GM12892 (cell line): ENCODE results near the gene BNIP5.
"Not testable (repeated sequence)": the region's sequence is repeated elsewhere in the genome, so short reads cannot be mapped to it uniquely, and the experiment has no call there.

Experiments used
- DNase-seq: peaks from one replicate; pipeline ENCODE4 v3.0.0; 2011; ENCODE audit not compliant: insufficient read length
- FAIRE-seq: peaks from 2 replicates; lab custom pipeline; 2011; peaks lifted over from hg19 to GRCh38; lab: Jason Lieb, UNC
- POLR2A ChIP-seq: IDR thresholded peaks from 2 replicates; pipeline ENCODE4 v1.6.1; 2011; ENCODE audit warnings: low read depth, low read length, control low read depth
- POLR2AphosphoS5 ChIP-seq: IDR thresholded peaks from 2 replicates; pipeline ENCODE4 v1.6.1; 2011; ENCODE audit warnings: low read depth, low read length, control low read depth
- TAF1 ChIP-seq: IDR thresholded peaks from 2 replicates; pipeline ENCODE4 v1.6.1; 2011; ENCODE audit warnings: low read depth, mild to moderate bottlenecking, control low read depth, low read length, borderline replicate concordance

The BNIP5 gene

DNA sequence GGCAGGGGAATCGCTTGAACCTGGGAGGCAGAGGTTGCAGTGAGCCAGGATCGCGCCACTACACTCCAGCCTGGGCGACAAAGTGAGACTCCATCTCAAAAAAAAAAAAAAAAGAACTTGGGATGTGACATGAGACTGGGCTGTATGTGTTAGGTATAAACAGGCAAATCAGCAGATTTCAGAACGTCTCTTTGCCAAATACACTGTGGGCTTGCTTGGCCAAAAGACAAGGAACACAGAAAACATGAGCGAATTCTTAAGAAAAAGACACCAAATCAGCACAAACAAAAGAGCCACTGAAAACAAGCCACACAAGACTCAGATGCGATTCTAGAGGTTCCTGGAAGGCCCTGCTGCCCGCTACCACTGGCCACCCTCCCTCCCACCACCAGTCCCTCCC, 38.3 kb upstream of the BNIP5 start:
- no peak for FAIRE-seq
- TF ChIP-seq POLR2A: no peak
- no peak for TF ChIP-seq TAF1
- TF ChIP-seq POLR2AphosphoS5: no peak
- DNase-seq: no peak

GRCh38 chr6:36374194-36374593, 37.5 kb upstream of the BNIP5 start:
- DNase-seq: no peak
- FAIRE-seq: no peak
- TF ChIP-seq TAF1: no peak
- TF ChIP-seq POLR2A: no peak
- no peak for TF ChIP-seq POLR2AphosphoS5

- FAIRE-seq: no peak
- TF ChIP-seq POLR2A (no peak), TAF1 (no peak)
- no peak for DNase-seq
These were observed 36.8 kb upstream of the BNIP5 start for GRCh38 chr6:36373368-36374019.

DNA sequence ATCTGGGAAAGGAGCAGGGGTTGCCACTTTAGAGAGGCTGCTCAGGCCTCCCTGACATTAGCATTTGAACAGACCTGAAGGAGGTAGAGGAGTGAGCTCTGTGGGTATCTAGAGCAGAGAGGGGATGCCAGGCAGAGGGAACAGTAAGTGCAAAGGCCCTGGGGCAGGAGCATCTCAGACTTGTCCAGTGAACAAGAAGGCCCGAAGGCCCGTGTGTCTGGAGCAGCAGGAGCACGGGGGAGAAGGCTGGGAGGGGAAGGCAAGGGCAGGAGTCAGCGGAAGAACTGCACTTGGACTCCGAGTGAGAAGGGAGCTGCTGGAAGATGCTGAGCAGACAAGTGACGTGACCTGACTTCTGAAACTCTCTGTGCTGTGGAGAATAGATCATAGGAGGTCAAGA, 35.4 kb upstream of the BNIP5 start:
- no peak for FAIRE-seq
- TF ChIP-seq POLR2AphosphoS5: no peak
- no peak for TF ChIP-seq TAF1
- TF ChIP-seq POLR2A: no peak
- no peak for DNase-seq

DNA sequence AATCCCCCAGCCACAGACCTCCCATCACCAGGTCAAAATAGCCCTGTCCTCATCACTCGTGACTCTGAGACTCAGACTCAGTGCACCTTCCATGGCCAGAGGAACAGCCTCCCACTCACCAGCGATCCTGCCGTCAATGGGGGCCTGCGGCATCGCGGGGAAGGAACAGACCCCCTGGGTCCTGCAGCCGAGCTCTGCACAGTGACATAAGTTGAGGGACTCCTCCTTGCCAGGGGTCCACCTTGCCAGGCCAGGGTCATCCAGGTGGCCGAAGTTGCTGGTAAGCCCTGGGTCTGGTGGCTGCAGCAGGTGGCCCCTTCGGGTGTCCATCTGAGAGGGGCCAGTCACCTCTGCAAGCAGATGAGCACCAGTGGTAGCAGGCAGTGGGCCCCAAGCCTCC, 34.5 kb upstream of the BNIP5 start:
- DNase-seq (no peak), FAIRE-seq (no peak)
- no peak for TF ChIP-seq POLR2A
- TF ChIP-seq TAF1: no peak
- no peak for TF ChIP-seq POLR2AphosphoS5

GRCh38 chr6:36370638-36371037, 34.0 kb upstream of the BNIP5 start:
- FAIRE-seq (no peak), DNase-seq (no peak)
- TF ChIP-seq POLR2AphosphoS5: no peak
- TF ChIP-seq TAF1: no peak
- no peak for TF ChIP-seq POLR2A

DNA sequence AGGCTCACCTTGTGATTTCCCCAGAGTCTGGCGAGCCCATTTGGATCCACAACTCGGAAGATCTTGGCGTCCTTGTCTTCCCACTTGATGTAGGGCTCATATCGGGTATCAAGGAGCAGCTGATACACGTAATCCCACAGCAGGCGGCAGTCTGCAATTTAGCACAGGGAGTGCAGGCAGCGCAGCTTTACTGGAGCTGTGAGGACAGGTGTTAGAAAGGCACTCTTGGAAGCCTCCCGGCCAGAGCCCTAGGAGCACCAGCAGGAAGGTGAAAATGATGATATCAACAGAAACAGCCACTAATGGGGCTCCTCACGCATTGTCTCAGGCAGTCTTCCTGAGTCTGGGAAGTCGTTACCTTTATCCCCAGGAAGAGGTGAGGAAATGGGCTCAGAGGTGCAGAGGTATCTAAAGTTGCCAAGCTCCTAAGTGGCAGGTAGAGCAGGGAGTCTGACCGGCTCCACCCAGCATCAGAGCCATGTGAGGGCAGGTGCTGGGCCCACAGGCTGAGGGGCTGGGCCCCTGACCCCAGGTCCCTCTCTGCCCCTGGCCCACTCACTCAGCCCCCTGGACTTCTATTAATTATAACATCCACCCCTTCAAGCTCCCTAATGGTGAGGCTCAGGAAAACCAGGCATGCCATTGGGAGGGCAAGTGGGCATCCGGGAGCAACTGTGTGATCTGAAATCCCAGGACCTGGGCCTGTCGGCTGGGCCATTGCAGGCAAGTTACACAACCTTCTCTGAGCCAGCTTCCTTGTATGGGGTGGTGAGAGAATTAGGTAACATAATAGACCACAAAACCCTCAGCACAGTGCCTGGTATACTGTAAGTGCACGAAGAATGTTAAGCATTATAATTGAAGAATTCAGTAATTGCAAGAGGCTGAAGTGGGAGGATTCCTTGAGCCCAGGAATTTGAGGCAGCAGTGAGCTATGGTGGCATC, 32.5 kb upstream of the BNIP5 start:
- no peak for DNase-seq
- FAIRE-seq: no peak
- TF ChIP-seq TAF1: no peak
- no peak for TF ChIP-seq POLR2AphosphoS5
- no peak for TF ChIP-seq POLR2A

GRCh38 chr6:36368421-36368820, 31.7 kb upstream of the BNIP5 start:
- DNase-seq: no peak
- FAIRE-seq: no peak
- TF ChIP-seq POLR2AphosphoS5 (no peak), TAF1 (no peak)

GRCh38 chr6:36367743-36368142, 31.1 kb upstream of the BNIP5 start:
- DNase-seq (no peak), FAIRE-seq (no peak)

GRCh38 chr6:36364669-36365479, 28.2 kb upstream of the BNIP5 start:
- no peak for TF ChIP-seq POLR2AphosphoS5
- TF ChIP-seq POLR2A: 0 out of 2 replicates have a peak, but pooled peaks have one; percentile 32
- FAIRE-seq (peak; percentile 65), DNase-seq (peak; percentile 55)

More at GRCh38 chr6:36367743-36368142, 31.1 kb upstream of the BNIP5 start:
- TF ChIP-seq TAF1 (no peak), POLR2AphosphoS5 (no peak), POLR2A (no peak)

DNA sequence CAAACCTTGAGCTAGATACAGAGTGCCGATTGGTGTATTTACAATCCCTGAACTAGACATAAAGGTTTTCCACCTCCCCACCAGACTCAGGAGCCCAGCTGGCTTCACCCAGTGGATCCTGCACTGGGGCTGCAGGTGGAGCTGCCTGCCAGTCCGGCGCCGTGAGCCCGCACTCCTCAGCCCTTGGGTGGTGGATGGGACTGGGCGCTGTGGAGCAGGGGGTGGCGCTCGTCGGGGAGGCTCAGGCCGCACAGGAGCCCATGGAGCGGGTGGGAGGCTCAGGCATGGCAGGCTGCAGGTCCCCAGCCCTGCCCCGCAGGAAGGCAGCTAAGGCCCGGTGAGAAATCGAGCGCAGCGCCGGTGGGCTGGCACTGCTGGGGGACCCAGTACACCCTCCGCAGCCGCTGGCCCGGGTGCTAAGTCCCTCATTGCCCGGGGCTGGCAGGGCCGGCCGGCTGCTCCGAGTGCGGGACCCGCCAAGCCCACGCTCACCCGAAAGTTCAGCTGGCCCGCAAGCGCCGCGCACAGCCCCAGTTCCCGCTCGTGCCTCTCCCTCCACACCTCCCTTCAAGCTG, 27.5 kb upstream of the BNIP5 start:
- DNase-seq, FAIRE-seq: not testable (repeated sequence)

DNA sequence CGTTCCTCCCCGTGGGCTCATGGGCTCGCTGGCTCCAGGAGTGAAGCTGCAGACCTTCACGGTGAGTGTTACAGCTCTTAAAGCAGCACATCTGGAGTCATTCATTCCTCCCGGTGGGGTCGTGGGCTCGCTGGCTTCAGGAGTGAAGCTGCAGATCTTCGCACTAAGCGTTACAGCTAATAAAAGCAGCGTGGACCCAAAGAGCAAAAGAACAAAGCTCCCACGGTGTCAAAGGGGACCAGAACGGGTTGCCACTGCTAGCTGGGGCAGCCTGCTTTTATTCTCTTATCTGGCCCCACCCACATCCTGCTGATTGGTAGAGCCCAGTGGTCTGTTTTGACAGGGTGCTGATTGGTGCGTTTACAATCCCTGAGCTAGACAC, 26.7 kb upstream of the BNIP5 start:
- DNase-seq, FAIRE-seq: not testable (repeated sequence)
